Trophoblast cell (in vitro differentiated cells and primary cell): ENCODE measurements around the gene ZNF878.
A peak's percentile ranks its signal among the peaks of the same experiment; 100 is the strongest.

Experiments used
- DNase-seq, 2 donors: peaks; one replicate each; pipeline ENCODE4 v3.0.0-alpha.2; 2016
- H2AFZ ChIP-seq: 2 replicates; pipeline ENCODE4 v1.6.1; 2013; ENCODE audit warnings: low read length, moderate library complexity, mild to moderate bottlenecking; ENCODE audit not compliant: insufficient read depth, poor library complexity
- H2AK5ac ChIP-seq: 2 replicates; pipeline ENCODE4 v1.6.1; 2013; ENCODE audit warnings: mild to moderate bottlenecking, low read length
- H2BK120ac ChIP-seq: 2 replicates; pipeline ENCODE4 v1.6.1; 2013; ENCODE audit warnings: low read length, mild to moderate bottlenecking, moderate library complexity; ENCODE audit not compliant: insufficient read depth, poor library complexity
- H2BK12ac ChIP-seq: 2 replicates; pipeline ENCODE4 v1.6.1; 2013; ENCODE audit warnings: mild to moderate bottlenecking, low read length, moderate library complexity
- H2BK5ac ChIP-seq: 2 replicates; pipeline ENCODE4 v1.6.1; 2013; ENCODE audit warnings: low read length, low read depth, moderate library complexity, mild to moderate bottlenecking; ENCODE audit not compliant: poor library complexity
- H3K14ac ChIP-seq: 2 replicates; pipeline ENCODE4 v1.6.1; 2013; ENCODE audit warnings: mild to moderate bottlenecking, low read length
- H3K18ac ChIP-seq: 2 replicates; pipeline ENCODE4 v1.6.1; 2013; ENCODE audit warnings: mild to moderate bottlenecking, low read length
- H3K23ac ChIP-seq: 2 replicates; pipeline ENCODE4 v1.6.1; 2013; ENCODE audit warnings: low read length
- H3K27ac ChIP-seq: 2 replicates; pipeline ENCODE4 v1.5.1; 2013; ENCODE audit warnings: low read depth, mild to moderate bottlenecking, inconsistent platforms, low read length, moderate library complexity
- H3K27me3 ChIP-seq: 2 replicates; pipeline ENCODE4 v1.6.1; 2013; ENCODE audit warnings: inconsistent platforms, mild to moderate bottlenecking, low read length, moderate library complexity; ENCODE audit not compliant: insufficient read depth
- H3K36me3 ChIP-seq, 2 experiments: 1 replicate in 1 of 2; 2 replicates in 1 of 2; pipeline ENCODE4 v1.6.1; 2013; ENCODE audit warnings: low read length in 2 of 2, mild to moderate bottlenecking in 2 of 2, moderate library complexity in 1 of 2; ENCODE audit not compliant: insufficient read depth in 2 of 2, control insufficient read depth in 1 of 2
- H3K4ac ChIP-seq: 2 replicates; pipeline ENCODE4 v1.6.1; 2013; ENCODE audit warnings: low read depth, mild to moderate bottlenecking, low read length, moderate library complexity
- H3K4me1 ChIP-seq, 2 experiments: 1 replicate in 1 of 2; 2 replicates in 1 of 2; pipeline ENCODE4 v1.6.1; 2013; ENCODE audit warnings: low read length in 2 of 2, mild to moderate bottlenecking in 2 of 2, moderate library complexity in 1 of 2; ENCODE audit not compliant: insufficient read depth in 2 of 2, control insufficient read depth in 1 of 2
- H3K4me2 ChIP-seq: 2 replicates; pipeline ENCODE4 v1.6.1; 2013; ENCODE audit warnings: inconsistent platforms, mild to moderate bottlenecking, low read length, moderate library complexity
- H3K4me3 ChIP-seq: 2 replicates; pipeline ENCODE4 v1.5.1; 2013; ENCODE audit warnings: mild to moderate bottlenecking, low read depth, low read length, inconsistent platforms
- H3K79me1 ChIP-seq: one replicate; pipeline ENCODE4 v1.6.1; 2013; ENCODE audit warnings: low read length
- H3K79me2 ChIP-seq: 2 replicates; pipeline ENCODE4 v1.6.1; 2013; ENCODE audit warnings: low read length, mild to moderate bottlenecking; ENCODE audit not compliant: control insufficient read depth, insufficient read depth, poor library complexity
- H3K9ac ChIP-seq: 2 replicates; pipeline ENCODE4 v1.6.1; 2013; ENCODE audit warnings: mild to moderate bottlenecking, low read length
- H3K9me3 ChIP-seq: 2 replicates; pipeline ENCODE4 v1.6.1; 2013; ENCODE audit warnings: low read depth, mild to moderate bottlenecking, control low read depth, inconsistent platforms, low read length; ENCODE audit not compliant: insufficient read depth
- H4K12ac ChIP-seq: 2 replicates; pipeline ENCODE4 v1.6.1; 2013; ENCODE audit warnings: low read depth, mild to moderate bottlenecking, low read length, moderate library complexity
- H4K8ac ChIP-seq: 2 replicates; pipeline ENCODE4 v1.6.1; 2013; ENCODE audit warnings: low read depth, mild to moderate bottlenecking, low read length, moderate library complexity
- H4K91ac ChIP-seq: one replicate; pipeline ENCODE4 v1.6.1; 2013; ENCODE audit warnings: low read depth, mild to moderate bottlenecking, low read length, moderate library complexity
- WGBS: extraction: QIAGEN DNeasy Blood & Tissue Kit; methylation state at CpG from one replicate; pipeline ENCODE4 v1.1.7; 2013; ENCODE audit warnings: missing lambda C conversion rate; ENCODE audit not compliant: insufficient read length, insufficient coverage; ENCODE audit errors: extremely low coverage; 5-methylcytosine and 5-hydroxymethylcytosine counted together

The ZNF878 gene

DNA sequence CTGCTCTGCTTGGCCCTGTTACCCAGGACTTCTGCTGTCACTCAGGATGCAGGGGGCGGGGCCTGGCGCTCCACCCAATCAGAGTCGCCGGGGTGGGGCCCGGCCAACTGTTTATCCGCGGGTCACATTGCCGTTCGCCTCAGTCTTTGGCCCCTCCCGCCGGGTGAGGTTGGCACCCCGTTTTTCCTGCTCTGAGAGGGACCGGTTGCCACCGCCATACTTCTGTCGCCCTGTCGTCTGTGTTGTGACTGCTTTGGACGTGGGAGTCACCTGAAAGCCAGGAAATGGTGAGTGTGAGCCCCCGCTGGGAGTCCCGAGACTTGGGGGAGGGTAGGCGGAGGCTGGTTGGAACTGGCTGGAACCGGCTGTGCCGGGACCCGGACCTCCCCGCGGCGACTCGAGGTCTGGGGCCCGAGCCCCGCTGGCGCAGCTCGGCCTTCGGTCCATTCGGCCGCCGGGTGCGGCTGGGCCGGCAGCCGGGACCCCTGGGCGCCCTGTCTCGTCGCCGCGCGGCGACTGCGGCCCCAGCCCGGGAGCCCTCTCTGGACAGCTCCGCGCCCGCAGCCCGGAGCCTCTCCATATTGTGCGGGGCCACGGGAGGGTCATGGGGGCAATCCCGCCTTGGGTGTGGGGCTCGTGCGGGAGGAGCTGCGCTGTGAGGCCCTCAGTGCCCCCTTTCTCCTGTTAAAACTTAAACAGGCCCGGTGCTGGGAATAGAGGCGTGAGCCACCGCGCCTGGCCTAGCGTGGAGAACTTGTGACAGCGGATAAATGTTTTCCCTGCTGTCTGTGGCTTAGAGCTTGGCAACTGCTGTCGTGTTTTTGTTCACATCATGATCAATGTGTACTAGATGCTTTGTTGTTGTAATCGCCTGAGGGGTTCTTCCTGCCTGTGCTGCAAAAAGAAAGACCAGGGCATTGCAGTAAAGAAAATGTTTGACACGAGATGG, 12.1 kb upstream of the ZNF878 start, which contains the start of gene ZNF844:
TSS of gene ZNF844 (plus strand) at position 142 of the 949 bp plus-strand sequence. CDS start at position 285, 143 bp downstream.
- Histone ChIP-seq H2AFZ (peak within 1 kb of the TSS; percentile 68), H4K12ac (no peak within 1 kb of the TSS), H3K4ac (peak within 1 kb of the TSS; percentile 46), H3K9ac (peak within 1 kb of the TSS; percentile 86), H3K4me2 (peak within 1 kb of the TSS; percentile 95), H3K23ac (no peak within 1 kb of the TSS), H4K8ac (peak within 1 kb of the TSS; percentile 46), H3K14ac (no peak within 1 kb of the TSS), H3K27ac (peak within 1 kb of the TSS; percentile 11), H2BK5ac (peak within 1 kb of the TSS; percentile 13), H3K4me1 (peaks cover 0 to 4% of the 10 kb centered on the region in 2 experiments), H3K79me2 (peaks cover 2% of the 10 kb centered on the region), H2BK120ac (peak within 1 kb of the TSS; percentile 2), H2AK5ac (no peak within 1 kb of the TSS), H2BK12ac (no peak within 1 kb of the TSS), H3K79me1 (peaks cover 3% of the 10 kb centered on the region), H4K91ac (peak within 1 kb of the TSS; percentile 5), H3K18ac (peak within 1 kb of the TSS; percentile 4), H3K4me3 (peak within 1 kb of the TSS; percentile 87), H3K9me3 (peaks cover 11% of the 10 kb centered on the region), H3K27me3 (no peaks in the 10 kb centered on the region), H3K36me3 (peaks cover 0 to 9% of the 10 kb centered on the region in 2 experiments)
- DNase-seq = peak; percentile 91 to 92
- WGBS = no CpG with 5 or more reads among the region's 66 CpGs

DNA sequence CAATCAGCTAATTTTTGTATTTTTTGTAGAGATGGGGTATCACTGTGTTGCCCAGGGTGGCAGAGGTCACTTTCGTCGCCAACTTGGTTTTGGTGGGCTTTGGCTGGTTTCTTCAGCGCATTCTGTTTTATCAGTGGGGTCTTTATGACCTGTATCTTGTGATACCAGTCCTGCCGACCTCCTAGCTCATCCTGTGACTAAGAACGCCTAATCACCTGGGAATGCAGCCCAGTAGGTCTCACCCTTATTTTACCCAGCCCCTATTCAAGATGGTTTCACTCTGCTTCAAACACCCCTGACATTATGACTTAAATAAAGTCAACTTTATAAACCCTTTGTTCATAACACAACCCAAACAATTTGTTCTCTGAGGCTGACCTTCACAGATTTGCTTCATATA, 3.0 kb upstream of the ZNF878 start:
- WGBS = no CpG with 5 or more reads among the region's 5 CpGs
- Histone ChIP-seq H3K4me1 (peaks cover 8 to 12% of the 10 kb centered on the region in 2 experiments), H2BK5ac (no peak overlapping the region), H3K79me1 (peaks cover 2% of the 10 kb centered on the region), H4K12ac (no peak overlapping the region), H3K4me2 (no peak overlapping the region), H3K79me2 (peaks cover 4% of the 10 kb centered on the region), H3K14ac (no peak overlapping the region), H3K18ac (no peak overlapping the region), H4K91ac (peak overlapping the region; percentile 2), H2BK12ac (no peak overlapping the region), H4K8ac (no peak overlapping the region), H3K9me3 (no peaks in the 10 kb centered on the region), H3K27me3 (no peaks in the 10 kb centered on the region), H3K9ac (no peak overlapping the region), H2AK5ac (no peak overlapping the region), H2AFZ (no peak overlapping the region), H3K36me3 (no peaks in the 10 kb centered on the region), H3K23ac (no peak overlapping the region), H3K4me3 (no peak overlapping the region), H2BK120ac (no peak overlapping the region), H3K27ac (no peak overlapping the region), H3K4ac (no peak overlapping the region)
- peak; percentile 50 to 73 for DNase-seq

DNA sequence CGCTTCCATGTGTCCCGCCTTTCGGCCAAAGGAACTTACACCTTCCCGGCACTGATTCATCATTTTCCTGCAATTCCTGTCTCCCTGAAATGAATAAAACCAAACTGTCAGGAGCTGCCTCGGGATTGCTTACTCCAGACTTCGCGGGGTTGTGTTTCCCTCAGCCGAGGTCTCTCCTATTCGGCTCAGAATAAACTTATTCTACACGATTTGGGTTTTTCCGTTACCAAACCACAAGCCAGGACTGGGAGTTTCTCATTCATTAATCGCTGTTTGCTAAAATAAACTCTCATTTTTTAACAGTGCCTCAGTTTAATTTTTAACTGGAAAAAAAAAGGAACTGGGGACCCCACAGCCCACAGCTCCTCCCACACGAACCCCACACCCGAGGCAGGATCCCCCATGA, 667 bp downstream of the ZNF878 start:
- H3K4me1 ChIP-seq = peaks cover 8 to 12% of the 10 kb centered on the region in 2 experiments
- no peak overlapping the region for H3K4ac ChIP-seq
- peak overlapping the region; percentile 15 for H2BK120ac ChIP-seq
- peak overlapping the region; percentile 63 for H4K91ac ChIP-seq
- no peak overlapping the region for H3K9ac ChIP-seq
- H3K23ac ChIP-seq = no peak overlapping the region
- peak; percentile 59 to 77 for DNase-seq
- H3K79me2 ChIP-seq = peaks cover 4% of the 10 kb centered on the region
- no peak overlapping the region for H4K8ac ChIP-seq
- H2AK5ac ChIP-seq = no peak overlapping the region
- H3K4me3 ChIP-seq = peak overlapping the region; percentile 79
- no peak overlapping the region for H4K12ac ChIP-seq
- H2BK5ac ChIP-seq = no peak overlapping the region
- H3K14ac ChIP-seq = peak overlapping the region; percentile 85
- WGBS = no CpG with 5 or more reads among the region's 14 CpGs
- no peak overlapping the region for H2BK12ac ChIP-seq
- peak overlapping the region; percentile 92 for H3K27ac ChIP-seq
- peak overlapping the region; percentile 96 for H3K4me2 ChIP-seq
- no peaks in the 10 kb centered on the region for H3K27me3 ChIP-seq
- peak overlapping the region; percentile 71 for H2AFZ ChIP-seq
- H3K36me3 ChIP-seq = no peaks in the 10 kb centered on the region
- no peak overlapping the region for H3K18ac ChIP-seq
- no peaks in the 10 kb centered on the region for H3K9me3 ChIP-seq
- H3K79me1 ChIP-seq = peaks cover 2% of the 10 kb centered on the region

DNA sequence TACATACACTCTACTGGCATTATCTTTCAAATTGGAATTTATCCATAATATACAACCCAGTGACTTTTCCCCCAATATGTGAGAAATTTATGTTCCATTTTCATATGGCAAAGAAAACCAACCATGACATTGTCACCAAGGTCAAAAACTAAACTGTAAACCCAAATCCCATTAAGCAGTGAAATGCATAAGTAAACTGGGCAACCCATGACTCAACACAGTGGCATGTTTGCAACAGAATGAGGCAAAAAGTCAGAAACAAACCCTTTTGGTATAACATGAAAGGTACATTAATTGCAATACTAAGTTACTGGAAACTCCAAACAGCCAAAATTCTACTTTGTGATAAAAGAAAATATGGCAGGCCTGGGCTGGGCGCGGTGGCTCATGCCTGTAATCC, 4.9 kb downstream of the ZNF878 start:
- H3K9ac ChIP-seq = no peak overlapping the region
- H3K18ac ChIP-seq = no peak overlapping the region
- no peak overlapping the region for H3K4me2 ChIP-seq
- WGBS = no CpG with 5 or more reads among the region's 2 CpGs
- no peak overlapping the region for H3K4me3 ChIP-seq
- H2BK12ac ChIP-seq = no peak overlapping the region
- H3K23ac ChIP-seq = no peak overlapping the region
- no peak overlapping the region for H4K8ac ChIP-seq
- H2BK5ac ChIP-seq = no peak overlapping the region
- H4K91ac ChIP-seq = no peak overlapping the region
- H3K79me2 ChIP-seq = peaks cover 4% of the 10 kb centered on the region
- H3K14ac ChIP-seq = no peak overlapping the region
- H3K9me3 ChIP-seq = peaks cover 7% of the 10 kb centered on the region
- H3K36me3 ChIP-seq = peaks cover 4 to 11% of the 10 kb centered on the region in 2 experiments
- no peak overlapping the region for H2BK120ac ChIP-seq
- H3K27ac ChIP-seq = no peak overlapping the region
- no peak overlapping the region for H4K12ac ChIP-seq
- no peak overlapping the region for H2AFZ ChIP-seq
- peaks cover 2% of the 10 kb centered on the region for H3K79me1 ChIP-seq
- no peaks in the 10 kb centered on the region for H3K27me3 ChIP-seq
- H3K4me1 ChIP-seq = no peaks in the 10 kb centered on the region
- no peak overlapping the region for H2AK5ac ChIP-seq
- peak in 1 of 2 donors; percentile 50 for DNase-seq
- no peak overlapping the region for H3K4ac ChIP-seq
